Tibial nerve (tissue), 4 donors: ENCODE results near the gene BCKDHB. TPM values are rescaled to one million over a fixed set of nuclear protein-coding genes. Genes with fewer than 3 reads are reported as not detected.
"Not testable (repeated sequence)": the region's sequence is repeated elsewhere in the genome, so short reads cannot be mapped to it uniquely, and the experiment has no call there.

Experiments
- DNase-seq, 2 donors: peaks; one replicate each; pipeline ENCODE4 v3.0.0-alpha.2; 2019; ENCODE audit warnings: low spot score in 2 of 2
- H3K27ac ChIP-seq, 4 donors: fragments of 200-600 bp; sonication (generic) in 3 of 4; one replicate each; pipeline ENCODE4 v1.5.1; 2017 to 2019; ENCODE audit warnings: mild to moderate bottlenecking in 1 of 4
- H3K27me3 ChIP-seq, 2 donors: fragments of 200-600 bp; sonication (generic) in 1 of 2; one replicate each; pipeline versions ENCODE4 v1.5.1 to v1.6.0; 2017 to 2019
- H3K36me3 ChIP-seq, 3 donors: fragments of 200-600 bp; sonication (generic); one replicate each; pipeline ENCODE4 v1.5.1; 2018 to 2019
- H3K4me1 ChIP-seq, 4 donors: fragments of 200-600 bp; sonication (generic) in 3 of 4; one replicate each; pipeline ENCODE4 v1.5.1; 2017 to 2019
- H3K4me3 ChIP-seq, 4 donors: fragments of 200-600 bp; sonication (generic) in 3 of 4; one replicate each; pipeline ENCODE4 v1.5.1; 2017 to 2019; ENCODE audit warnings: mild to moderate bottlenecking in 1 of 4, moderate library complexity in 1 of 4
- H3K9me3 ChIP-seq, 4 donors: fragments of 200-600 bp; sonication (generic) in 3 of 4; one replicate each; pipeline ENCODE4 v1.5.1; 2017 to 2019
- EP300 ChIP-seq, 2 donors: sonication (generic); formaldehyde crosslinking; IDR thresholded peaks; one replicate each; pipeline ENCODE4 v1.6.1; 2017; ENCODE audit warnings: antibody characterized with exemption in 2 of 2, mild to moderate bottlenecking in 1 of 2
- POLR2A ChIP-seq, 2 donors: fragments of 450-650 bp; IDR thresholded peaks; one replicate each; pipeline ENCODE4 v1.6.1; 2017; ENCODE audit warnings: antibody characterized with exemption in 2 of 2, mild to moderate bottlenecking in 2 of 2, moderate library complexity in 2 of 2
- WGBS, 2 donors: methylation state at CpG; one replicate each; pipeline ENCODE4 v1.1.5; 2018; 5-methylcytosine and 5-hydroxymethylcytosine counted together
- total RNA-seq, 4 donors: library from RNA; depleted of rRNA; stranded (reverse); fragments of >200 nt; gene quantifications; one replicate each; pipeline ENCODE4 v1.1.0, GENCODE V29; 2016
- TF ChIP-seq, protein P1 (sequence below), 5 experiments: fragments of 200-600 bp in 3 of 5; fragments of 450-650 bp in 2 of 5; sonication (generic) in 3 of 5; IDR thresholded peaks; one replicate each; pipeline ENCODE4 v1.5.1; 2016 to 2019; ENCODE audit warnings: antibody characterized with exemption in 5 of 5, mild to moderate bottlenecking in 3 of 5, moderate library complexity in 2 of 5

Gene BCKDHB
- total RNA-seq, 4 donors from 2014 or later: 13.5 to 28.7 (median 23.4) TPM

DNA sequence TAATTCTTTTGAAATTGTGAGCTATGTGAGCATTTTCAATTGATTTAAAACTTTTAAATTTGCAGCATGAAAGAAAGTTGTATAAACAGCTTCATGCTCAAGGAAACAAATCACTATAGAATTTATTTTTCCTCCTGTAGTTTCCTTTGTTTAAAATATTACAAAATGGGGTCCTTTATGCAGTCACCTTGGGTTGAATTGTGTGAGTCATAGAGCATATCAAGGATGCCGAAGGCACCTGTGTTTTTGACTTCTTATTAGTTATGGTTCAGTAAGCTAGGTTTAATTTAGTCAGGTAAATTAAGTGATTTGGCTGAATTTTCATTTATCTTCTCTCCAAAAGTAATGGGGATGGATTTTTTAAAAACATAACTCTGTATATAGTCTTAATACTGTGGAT lies 96.8 kb downstream of the BCKDHB start:
- no peak overlapping the region for H3K4me3 ChIP-seq
- DNase-seq: no peak
- TF ChIP-seq POLR2A (IDR thresholded peaks at IDR 0.05) (no peak), EP300 (IDR thresholded peaks at IDR 0.05) (no peak)
- TF ChIP-seq, protein P1, sequence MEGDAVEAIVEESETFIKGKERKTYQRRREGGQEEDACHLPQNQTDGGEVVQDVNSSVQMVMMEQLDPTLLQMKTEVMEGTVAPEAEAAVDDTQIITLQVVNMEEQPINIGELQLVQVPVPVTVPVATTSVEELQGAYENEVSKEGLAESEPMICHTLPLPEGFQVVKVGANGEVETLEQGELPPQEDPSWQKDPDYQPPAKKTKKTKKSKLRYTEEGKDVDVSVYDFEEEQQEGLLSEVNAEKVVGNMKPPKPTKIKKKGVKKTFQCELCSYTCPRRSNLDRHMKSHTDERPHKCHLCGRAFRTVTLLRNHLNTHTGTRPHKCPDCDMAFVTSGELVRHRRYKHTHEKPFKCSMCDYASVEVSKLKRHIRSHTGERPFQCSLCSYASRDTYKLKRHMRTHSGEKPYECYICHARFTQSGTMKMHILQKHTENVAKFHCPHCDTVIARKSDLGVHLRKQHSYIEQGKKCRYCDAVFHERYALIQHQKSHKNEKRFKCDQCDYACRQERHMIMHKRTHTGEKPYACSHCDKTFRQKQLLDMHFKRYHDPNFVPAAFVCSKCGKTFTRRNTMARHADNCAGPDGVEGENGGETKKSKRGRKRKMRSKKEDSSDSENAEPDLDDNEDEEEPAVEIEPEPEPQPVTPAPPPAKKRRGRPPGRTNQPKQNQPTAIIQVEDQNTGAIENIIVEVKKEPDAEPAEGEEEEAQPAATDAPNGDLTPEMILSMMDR (IDR thresholded peaks at IDR 0.05): no peak
- no peaks in the 10 kb centered on the region for H3K4me1 ChIP-seq
- no peaks in the 10 kb centered on the region for H3K27me3 ChIP-seq
- H3K9me3 ChIP-seq: no peaks in the 10 kb centered on the region
- H3K36me3 ChIP-seq: peaks cover 0 to 13% (median 0%) of the 10 kb centered on the region in 3 donors
- no peak overlapping the region for H3K27ac ChIP-seq
- 88 to 98% methylated on average over 1 of the region's 1 CpG for WGBS, 2 donors

DNA sequence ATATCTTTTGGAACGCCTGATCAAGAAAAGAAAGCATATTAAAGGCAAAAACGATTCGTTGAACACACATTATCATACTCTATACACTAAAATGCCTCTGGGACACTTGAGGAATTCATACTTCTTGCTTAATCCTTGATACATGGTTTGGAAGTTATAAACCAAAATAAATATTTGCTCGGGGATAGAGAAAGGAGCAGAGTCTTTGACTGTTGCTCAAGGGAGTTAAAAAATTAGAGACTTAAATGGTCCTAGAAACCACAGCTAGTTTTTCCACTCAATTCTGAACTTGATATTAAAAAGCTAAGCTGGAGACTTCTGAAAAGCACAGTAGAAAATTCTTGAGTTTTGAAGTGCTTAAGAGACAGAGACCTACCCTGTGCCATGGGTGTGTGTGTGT lies 98.9 kb downstream of the BCKDHB start:
- H3K27ac ChIP-seq: no peak overlapping the region
- TF ChIP-seq EP300 (IDR thresholded peaks at IDR 0.05) (no peak), POLR2A (IDR thresholded peaks at IDR 0.05) (no peak)
- TF ChIP-seq, protein P1 (IDR thresholded peaks at IDR 0.05): no peak
- WGBS, 2 donors: 71 to 77% methylated on average over 4 of the region's 4 CpGs

DNA sequence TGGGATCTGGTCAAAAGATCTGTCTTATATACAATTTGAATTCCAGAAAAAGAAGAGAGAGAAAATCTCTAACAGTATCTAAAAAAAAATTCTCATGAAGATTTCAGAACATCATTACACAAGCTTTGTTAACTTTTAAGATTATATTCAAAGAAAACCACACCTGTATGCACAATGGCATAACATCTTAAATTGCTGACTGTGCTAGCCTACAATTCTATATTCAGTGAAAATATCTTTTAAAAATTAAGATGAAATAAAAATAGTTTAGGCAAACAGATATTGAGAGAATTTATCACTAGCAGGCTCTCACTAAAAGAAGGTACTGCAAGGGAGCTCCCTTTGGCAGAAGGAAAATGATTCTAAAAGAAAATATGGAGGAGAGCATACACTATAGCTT lies 100.3 kb downstream of the BCKDHB start:
- H3K9me3 ChIP-seq: no peaks in the 10 kb centered on the region
- H3K27me3 ChIP-seq: no peaks in the 10 kb centered on the region
- DNase-seq: no peak

More for the DNA sequence above, 98.9 kb downstream of the BCKDHB start:
- H3K4me1 ChIP-seq: no peaks in the 10 kb centered on the region
- H3K9me3 ChIP-seq: no peaks in the 10 kb centered on the region
- H3K36me3 ChIP-seq: peaks cover 0 to 13% (median 0%) of the 10 kb centered on the region in 3 donors
- H3K4me3 ChIP-seq: no peak overlapping the region
- no peaks in the 10 kb centered on the region for H3K27me3 ChIP-seq
- no peak for DNase-seq

DNA sequence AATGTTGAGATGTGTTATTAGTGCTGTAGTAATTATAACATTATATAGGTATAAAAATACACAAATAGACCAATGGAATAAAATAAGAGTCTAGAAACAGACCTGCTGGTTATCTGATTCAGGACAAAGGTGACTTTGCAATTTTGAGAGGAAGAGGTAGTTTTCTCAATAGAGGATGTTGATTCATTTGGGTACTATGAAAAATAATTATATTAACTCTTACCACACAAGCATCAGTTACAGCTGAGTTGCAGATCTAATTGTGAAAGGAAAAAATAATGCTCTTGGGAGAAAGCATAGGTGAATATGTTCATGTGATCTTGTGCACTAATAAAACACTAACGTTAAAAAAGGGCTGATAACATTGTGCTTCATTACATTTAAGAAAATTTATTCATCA lies 103.0 kb downstream of the BCKDHB start:
- 78 to 88% methylated on average over 1 of the region's 1 CpG for WGBS, 2 donors
- H3K4me3 ChIP-seq: no peak overlapping the region

More for the DNA sequence above, 100.3 kb downstream of the BCKDHB start:
- H3K36me3 ChIP-seq: peaks cover 0 to 13% (median 0%) of the 10 kb centered on the region in 3 donors
- TF ChIP-seq EP300 (IDR thresholded peaks at IDR 0.05): no peak
- H3K4me1 ChIP-seq: no peaks in the 10 kb centered on the region
- no peak overlapping the region for H3K27ac ChIP-seq
- H3K4me3 ChIP-seq: no peak overlapping the region

DNA sequence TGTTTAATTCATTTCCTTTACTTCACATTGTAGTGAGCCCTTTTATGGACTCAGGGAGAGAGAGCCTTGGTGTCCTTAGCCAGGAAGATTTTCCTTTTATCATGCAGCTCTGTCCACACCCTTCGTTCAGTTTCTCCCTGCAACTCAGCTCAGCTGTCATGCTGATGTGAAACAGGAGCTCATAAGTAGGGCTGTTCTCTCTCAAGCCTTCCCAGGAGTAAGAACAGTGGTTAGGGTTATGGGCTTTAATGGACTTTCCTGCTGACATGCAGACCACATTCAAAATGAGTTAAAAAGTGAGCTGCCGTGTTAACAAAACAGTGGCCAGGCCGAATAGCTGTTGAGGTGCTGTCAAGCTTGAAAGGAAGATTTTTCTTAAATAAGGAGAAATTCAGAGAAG lies 104.1 kb downstream of the BCKDHB start:
- H3K4me3 ChIP-seq: no peak overlapping the region
- no peaks in the 10 kb centered on the region for H3K9me3 ChIP-seq
- H3K27me3 ChIP-seq: no peaks in the 10 kb centered on the region
- TF ChIP-seq EP300 (IDR thresholded peaks at IDR 0.05): no peak
- TF ChIP-seq, protein P1 (IDR thresholded peaks at IDR 0.05): no peak
- no peak for TF ChIP-seq POLR2A (IDR thresholded peaks at IDR 0.05)
- H3K36me3 ChIP-seq: no peaks in the 10 kb centered on the region
- peaks cover 0 to 10% (median 0%) of the 10 kb centered on the region in 4 donors for H3K4me1 ChIP-seq
- WGBS, 2 donors: 53 to 54% methylated on average over 3 of the region's 3 CpGs
- H3K27ac ChIP-seq: no peak overlapping the region
- no peak for DNase-seq

More for the DNA sequence above, 103.0 kb downstream of the BCKDHB start:
- DNase-seq: no peak
- Histone ChIP-seq H3K36me3 (peaks cover 0 to 2% (median 0%) of the 10 kb centered on the region in 3 donors), H3K4me1 (peaks cover 0 to 6% (median 0%) of the 10 kb centered on the region in 4 donors), H3K9me3 (no peaks in the 10 kb centered on the region), H3K27ac (no peak overlapping the region), H3K27me3 (no peaks in the 10 kb centered on the region)
- TF ChIP-seq EP300 (IDR thresholded peaks at IDR 0.05) (no peak), POLR2A (IDR thresholded peaks at IDR 0.05) (no peak)
- TF ChIP-seq, protein P1 (IDR thresholded peaks at IDR 0.05): no peak

DNA sequence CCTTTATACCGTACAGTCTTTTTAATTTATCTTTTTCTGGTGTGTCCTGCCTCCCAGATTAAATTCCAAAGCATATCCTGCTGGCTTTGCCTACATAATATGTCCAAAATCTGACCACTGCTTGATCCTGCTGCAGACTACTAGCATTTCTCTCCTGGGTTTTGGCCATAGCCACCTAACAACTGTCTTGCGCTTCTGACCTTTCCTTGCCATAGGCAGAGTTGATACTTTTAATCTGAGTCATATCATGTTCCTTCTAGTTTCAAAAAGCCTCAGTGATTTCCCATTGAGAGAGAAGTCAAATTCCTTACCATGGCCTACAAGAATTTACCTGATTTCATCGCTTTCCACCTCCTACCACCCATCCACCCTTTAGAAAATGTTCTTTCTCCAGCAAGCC lies 104.8 kb downstream of the BCKDHB start:
- Histone ChIP-seq H3K9me3 (no peaks in the 10 kb centered on the region), H3K27me3 (no peaks in the 10 kb centered on the region), H3K27ac (no peak overlapping the region), H3K4me1 (peaks cover 0 to 10% (median 0%) of the 10 kb centered on the region in 4 donors), H3K36me3 (no peaks in the 10 kb centered on the region), H3K4me3 (no peak overlapping the region)
- TF ChIP-seq, protein P1 (IDR thresholded peaks at IDR 0.05): no peak
- TF ChIP-seq POLR2A (IDR thresholded peaks at IDR 0.05) (no peak), EP300 (IDR thresholded peaks at IDR 0.05) (no peak)
- no peak for DNase-seq
- WGBS, 2 donors: 96 to 99% methylated on average over 3 of the region's 3 CpGs

DNA sequence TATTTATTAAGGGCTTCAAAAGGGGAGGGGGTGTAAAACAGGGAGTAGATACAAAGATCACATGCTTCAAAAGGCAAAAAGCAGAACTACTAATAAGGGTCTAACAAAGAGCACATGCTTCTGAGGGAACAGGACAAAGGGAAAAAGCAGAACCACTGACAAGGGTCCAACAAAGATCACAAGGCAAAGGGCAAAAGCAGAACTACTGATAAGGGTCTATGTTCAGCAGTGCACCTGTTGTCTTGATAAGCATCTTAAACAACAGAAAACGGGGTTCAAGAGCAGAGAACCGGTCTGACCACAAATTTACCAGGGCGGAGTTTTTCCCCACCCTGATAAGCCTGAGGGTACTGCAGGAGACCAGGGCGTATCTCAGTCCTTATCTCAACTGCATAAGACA lies 105.4 kb downstream of the BCKDHB start:
- H3K36me3 ChIP-seq, H3K9me3 ChIP-seq, H3K27ac ChIP-seq, H3K4me3 ChIP-seq, DNase-seq, H3K27me3 ChIP-seq: not testable (repeated sequence)
- WGBS, 2 donors: 86 to 92% methylated on average over 4 of the region's 4 CpGs
- peaks cover 0 to 10% (median 0%) of the 10 kb centered on the region in 4 donors for H3K4me1 ChIP-seq
